ENCODE data around the gene SMARCA4. TPM values are rescaled to one million over a fixed set of nuclear protein-coding genes. Genes with fewer than 3 reads are reported as not detected.

SMARCA4 gene
- total and polyA plus RNA-seq, 2 experiments from 2014 or later, result 177 to 336 TPM

DNA sequence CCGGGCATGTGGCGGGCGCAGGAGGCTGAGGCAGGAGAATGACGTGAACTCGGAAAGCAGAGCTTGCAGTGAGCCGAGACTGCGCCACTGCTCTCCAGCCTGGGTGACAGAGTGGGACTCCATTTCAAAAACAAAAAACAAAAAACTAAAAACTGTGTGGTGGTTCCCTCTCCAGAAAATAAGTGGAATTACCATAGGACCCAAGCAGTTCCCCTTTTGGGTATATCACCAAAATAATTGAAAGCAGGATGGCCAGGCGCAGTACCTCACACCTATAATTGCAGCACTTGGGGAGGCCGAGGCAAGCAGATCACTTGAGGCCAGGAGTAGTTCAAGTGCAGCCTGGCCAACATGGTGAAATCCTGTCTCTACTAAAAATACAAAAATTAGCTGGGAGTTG lies 112.7 kb downstream of the SMARCA4 start:
- peaks cover 23% of the 10 kb centered on the region for H3K27me3 Mint-ChIP-seq (ENCODE audit: insufficient read depth, low read depth, poor library complexity)
- H3K4me1 Mint-ChIP-seq, result peaks cover 4% of the 10 kb centered on the region
- Histone ChIP-seq H4K20me1 (replicated peaks; ENCODE audit: insufficient read depth) (no peaks in the 10 kb centered on the region; the same call in 1 of the 2 replicates), H3F3A (replicated peaks; ENCODE audit: low read depth) (no peaks in the 10 kb centered on the region), H3K4me1 (ENCODE audit: insufficient read depth) (no peaks in the 10 kb centered on the region), H3K27me3 (ENCODE audit: insufficient read depth) (no peaks in the 10 kb centered on the region), H3K9me2 (ENCODE audit: insufficient read depth) (no peaks in the 10 kb centered on the region), H3K4me2 (no peak overlapping the region), H2AFZ (no peak overlapping the region), H3K79me2 (replicated peaks; ENCODE audit: insufficient read depth) (no peaks in the 10 kb centered on the region), H3K36me3 (ENCODE audit: insufficient read depth) (no peaks in the 10 kb centered on the region), H3K27ac (ENCODE audit: low read depth) (0 out of 2 replicates have a peak overlapping the region, but pooled peaks have one; percentile 36), H3K4me3 (no peak overlapping the region)
- ATAC-seq, result no peak
- no peak overlapping the region for H3K4me3 Mint-ChIP-seq
- DNase-seq (ENCODE audit: low spot score), result no peak
- TF ChIP-seq CREB1 (CRISPR knock-in tag; IDR thresholded peaks at IDR 0.05; ENCODE audit: low read depth), result no peak
- TF ChIP-seq STAT1 (IDR thresholded peaks at IDR 0.05; ENCODE audit: unreplicated experiment), result no peak
- no peak for TF ChIP-seq POLR2AphosphoS5 (IDR thresholded peaks at IDR 0.05; ENCODE audit: low read depth)
- TF ChIP-seq, protein P1, sequence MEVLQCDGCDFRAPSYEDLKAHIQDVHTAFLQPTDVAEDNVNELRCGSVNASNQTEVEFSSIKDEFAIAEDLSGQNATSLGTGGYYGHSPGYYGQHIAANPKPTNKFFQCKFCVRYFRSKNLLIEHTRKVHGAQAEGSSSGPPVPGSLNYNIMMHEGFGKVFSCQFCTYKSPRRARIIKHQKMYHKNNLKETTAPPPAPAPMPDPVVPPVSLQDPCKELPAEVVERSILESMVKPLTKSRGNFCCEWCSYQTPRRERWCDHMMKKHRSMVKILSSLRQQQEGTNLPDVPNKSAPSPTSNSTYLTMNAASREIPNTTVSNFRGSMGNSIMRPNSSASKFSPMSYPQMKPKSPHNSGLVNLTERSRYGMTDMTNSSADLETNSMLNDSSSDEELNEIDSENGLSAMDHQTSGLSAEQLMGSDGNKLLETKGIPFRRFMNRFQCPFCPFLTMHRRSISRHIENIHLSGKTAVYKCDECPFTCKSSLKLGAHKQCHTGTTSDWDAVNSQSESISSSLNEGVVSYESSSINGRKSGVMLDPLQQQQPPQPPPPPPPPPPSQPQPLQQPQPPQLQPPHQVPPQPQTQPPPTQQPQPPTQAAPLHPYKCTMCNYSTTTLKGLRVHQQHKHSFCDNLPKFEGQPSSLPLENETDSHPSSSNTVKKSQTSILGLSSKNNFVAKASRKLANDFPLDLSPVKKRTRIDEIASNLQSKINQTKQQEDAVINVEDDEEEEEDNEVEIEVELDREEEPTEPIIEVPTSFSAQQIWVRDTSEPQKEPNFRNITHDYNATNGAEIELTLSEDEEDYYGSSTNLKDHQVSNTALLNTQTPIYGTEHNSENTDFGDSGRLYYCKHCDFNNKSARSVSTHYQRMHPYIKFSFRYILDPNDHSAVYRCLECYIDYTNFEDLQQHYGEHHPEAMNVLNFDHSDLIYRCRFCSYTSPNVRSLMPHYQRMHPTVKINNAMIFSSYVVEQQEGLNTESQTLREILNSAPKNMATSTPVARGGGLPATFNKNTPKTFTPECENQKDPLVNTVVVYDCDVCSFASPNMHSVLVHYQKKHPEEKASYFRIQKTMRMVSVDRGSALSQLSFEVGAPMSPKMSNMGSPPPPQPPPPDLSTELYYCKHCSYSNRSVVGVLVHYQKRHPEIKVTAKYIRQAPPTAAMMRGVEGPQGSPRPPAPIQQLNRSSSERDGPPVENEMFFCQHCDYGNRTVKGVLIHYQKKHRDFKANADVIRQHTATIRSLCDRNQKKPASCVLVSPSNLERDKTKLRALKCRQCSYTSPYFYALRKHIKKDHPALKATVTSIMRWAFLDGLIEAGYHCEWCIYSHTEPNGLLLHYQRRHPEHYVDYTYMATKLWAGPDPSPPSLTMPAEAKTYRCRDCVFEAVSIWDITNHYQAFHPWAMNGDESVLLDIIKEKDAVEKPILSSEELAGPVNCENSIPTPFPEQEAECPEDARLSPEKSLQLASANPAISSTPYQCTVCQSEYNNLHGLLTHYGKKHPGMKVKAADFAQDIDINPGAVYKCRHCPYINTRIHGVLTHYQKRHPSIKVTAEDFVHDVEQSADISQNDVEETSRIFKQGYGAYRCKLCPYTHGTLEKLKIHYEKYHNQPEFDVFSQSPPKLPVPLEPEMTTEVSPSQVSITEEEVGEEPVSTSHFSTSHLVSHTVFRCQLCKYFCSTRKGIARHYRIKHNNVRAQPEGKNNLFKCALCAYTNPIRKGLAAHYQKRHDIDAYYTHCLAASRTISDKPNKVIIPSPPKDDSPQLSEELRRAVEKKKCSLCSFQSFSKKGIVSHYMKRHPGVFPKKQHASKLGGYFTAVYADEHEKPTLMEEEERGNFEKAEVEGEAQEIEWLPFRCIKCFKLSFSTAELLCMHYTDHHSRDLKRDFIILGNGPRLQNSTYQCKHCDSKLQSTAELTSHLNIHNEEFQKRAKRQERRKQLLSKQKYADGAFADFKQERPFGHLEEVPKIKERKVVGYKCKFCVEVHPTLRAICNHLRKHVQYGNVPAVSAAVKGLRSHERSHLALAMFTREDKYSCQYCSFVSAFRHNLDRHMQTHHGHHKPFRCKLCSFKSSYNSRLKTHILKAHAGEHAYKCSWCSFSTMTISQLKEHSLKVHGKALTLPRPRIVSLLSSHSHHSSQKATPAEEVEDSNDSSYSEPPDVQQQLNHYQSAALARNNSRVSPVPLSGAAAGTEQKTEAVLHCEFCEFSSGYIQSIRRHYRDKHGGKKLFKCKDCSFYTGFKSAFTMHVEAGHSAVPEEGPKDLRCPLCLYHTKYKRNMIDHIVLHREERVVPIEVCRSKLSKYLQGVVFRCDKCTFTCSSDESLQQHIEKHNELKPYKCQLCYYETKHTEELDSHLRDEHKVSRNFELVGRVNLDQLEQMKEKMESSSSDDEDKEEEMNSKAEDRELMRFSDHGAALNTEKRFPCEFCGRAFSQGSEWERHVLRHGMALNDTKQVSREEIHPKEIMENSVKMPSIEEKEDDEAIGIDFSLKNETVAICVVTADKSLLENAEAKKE (CRISPR knock-in tag; IDR thresholded peaks at IDR 0.05), result no peak
- no peak for TF ChIP-seq EZH2 (IDR thresholded peaks at IDR 0.05; ENCODE audit: low read depth, unreplicated experiment)
- no peak for TF ChIP-seq JUNB (IDR thresholded peaks at IDR 0.05; ENCODE audit: unreplicated experiment)
- no peak for TF ChIP-seq NANOG (IDR thresholded peaks at IDR 0.05; ENCODE audit: borderline replicate concordance)
- TF ChIP-seq, protein P2, sequence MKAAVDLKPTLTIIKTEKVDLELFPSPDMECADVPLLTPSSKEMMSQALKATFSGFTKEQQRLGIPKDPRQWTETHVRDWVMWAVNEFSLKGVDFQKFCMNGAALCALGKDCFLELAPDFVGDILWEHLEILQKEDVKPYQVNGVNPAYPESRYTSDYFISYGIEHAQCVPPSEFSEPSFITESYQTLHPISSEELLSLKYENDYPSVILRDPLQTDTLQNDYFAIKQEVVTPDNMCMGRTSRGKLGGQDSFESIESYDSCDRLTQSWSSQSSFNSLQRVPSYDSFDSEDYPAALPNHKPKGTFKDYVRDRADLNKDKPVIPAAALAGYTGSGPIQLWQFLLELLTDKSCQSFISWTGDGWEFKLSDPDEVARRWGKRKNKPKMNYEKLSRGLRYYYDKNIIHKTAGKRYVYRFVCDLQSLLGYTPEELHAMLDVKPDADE (IDR thresholded peaks at IDR 0.05), result no peak
- no peak for TF ChIP-seq ZNF331 (CRISPR knock-in tag; IDR thresholded peaks at IDR 0.05; ENCODE audit: low read depth)
- no peak for TF ChIP-seq ZNF114 (CRISPR knock-in tag; IDR thresholded peaks at IDR 0.05)
- TF ChIP-seq, protein P3, sequence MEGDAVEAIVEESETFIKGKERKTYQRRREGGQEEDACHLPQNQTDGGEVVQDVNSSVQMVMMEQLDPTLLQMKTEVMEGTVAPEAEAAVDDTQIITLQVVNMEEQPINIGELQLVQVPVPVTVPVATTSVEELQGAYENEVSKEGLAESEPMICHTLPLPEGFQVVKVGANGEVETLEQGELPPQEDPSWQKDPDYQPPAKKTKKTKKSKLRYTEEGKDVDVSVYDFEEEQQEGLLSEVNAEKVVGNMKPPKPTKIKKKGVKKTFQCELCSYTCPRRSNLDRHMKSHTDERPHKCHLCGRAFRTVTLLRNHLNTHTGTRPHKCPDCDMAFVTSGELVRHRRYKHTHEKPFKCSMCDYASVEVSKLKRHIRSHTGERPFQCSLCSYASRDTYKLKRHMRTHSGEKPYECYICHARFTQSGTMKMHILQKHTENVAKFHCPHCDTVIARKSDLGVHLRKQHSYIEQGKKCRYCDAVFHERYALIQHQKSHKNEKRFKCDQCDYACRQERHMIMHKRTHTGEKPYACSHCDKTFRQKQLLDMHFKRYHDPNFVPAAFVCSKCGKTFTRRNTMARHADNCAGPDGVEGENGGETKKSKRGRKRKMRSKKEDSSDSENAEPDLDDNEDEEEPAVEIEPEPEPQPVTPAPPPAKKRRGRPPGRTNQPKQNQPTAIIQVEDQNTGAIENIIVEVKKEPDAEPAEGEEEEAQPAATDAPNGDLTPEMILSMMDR (conservative IDR thresholded peaks at IDR 0.05; ENCODE audit: low read depth in 2 of 2), result no peak
- TF ChIP-seq, protein P4, sequence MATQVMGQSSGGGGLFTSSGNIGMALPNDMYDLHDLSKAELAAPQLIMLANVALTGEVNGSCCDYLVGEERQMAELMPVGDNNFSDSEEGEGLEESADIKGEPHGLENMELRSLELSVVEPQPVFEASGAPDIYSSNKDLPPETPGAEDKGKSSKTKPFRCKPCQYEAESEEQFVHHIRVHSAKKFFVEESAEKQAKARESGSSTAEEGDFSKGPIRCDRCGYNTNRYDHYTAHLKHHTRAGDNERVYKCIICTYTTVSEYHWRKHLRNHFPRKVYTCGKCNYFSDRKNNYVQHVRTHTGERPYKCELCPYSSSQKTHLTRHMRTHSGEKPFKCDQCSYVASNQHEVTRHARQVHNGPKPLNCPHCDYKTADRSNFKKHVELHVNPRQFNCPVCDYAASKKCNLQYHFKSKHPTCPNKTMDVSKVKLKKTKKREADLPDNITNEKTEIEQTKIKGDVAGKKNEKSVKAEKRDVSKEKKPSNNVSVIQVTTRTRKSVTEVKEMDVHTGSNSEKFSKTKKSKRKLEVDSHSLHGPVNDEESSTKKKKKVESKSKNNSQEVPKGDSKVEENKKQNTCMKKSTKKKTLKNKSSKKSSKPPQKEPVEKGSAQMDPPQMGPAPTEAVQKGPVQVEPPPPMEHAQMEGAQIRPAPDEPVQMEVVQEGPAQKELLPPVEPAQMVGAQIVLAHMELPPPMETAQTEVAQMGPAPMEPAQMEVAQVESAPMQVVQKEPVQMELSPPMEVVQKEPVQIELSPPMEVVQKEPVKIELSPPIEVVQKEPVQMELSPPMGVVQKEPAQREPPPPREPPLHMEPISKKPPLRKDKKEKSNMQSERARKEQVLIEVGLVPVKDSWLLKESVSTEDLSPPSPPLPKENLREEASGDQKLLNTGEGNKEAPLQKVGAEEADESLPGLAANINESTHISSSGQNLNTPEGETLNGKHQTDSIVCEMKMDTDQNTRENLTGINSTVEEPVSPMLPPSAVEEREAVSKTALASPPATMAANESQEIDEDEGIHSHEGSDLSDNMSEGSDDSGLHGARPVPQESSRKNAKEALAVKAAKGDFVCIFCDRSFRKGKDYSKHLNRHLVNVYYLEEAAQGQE (IDR thresholded peaks at IDR 0.05; ENCODE audit: unreplicated experiment), result no peak
- TF ChIP-seq EZH2phosphoT487 (IDR thresholded peaks at IDR 0.05; ENCODE audit: unreplicated experiment), result no peak
- no peak overlapping the region for H3K27ac Mint-ChIP-seq
- no peaks in the 10 kb centered on the region; the same call in 1 of the 3 replicates for H3K9me3 Mint-ChIP-seq
- H3K36me3 Mint-ChIP-seq (ENCODE audit: low read depth), result peaks cover 6% of the 10 kb centered on the region

Data from GM23338 (cell line).